GM10266 (cell line): ENCODE data around the gene ASIC1.

Experiments
- DNase-seq: peaks from one replicate; pipeline ENCODE4 v3.0.0; 2012; ENCODE audit errors: extremely low spot score
- TF ChIP-seq, protein P1 (sequence below): IDR thresholded peaks from 2 replicates; pipeline ENCODE4 v1.5.1; 2012; ENCODE audit warnings: mild to moderate bottlenecking, low read depth; ENCODE audit not compliant: control insufficient read depth, insufficient read depth; ENCODE audit errors: missing control alignments

The ASIC1 gene

DNA sequence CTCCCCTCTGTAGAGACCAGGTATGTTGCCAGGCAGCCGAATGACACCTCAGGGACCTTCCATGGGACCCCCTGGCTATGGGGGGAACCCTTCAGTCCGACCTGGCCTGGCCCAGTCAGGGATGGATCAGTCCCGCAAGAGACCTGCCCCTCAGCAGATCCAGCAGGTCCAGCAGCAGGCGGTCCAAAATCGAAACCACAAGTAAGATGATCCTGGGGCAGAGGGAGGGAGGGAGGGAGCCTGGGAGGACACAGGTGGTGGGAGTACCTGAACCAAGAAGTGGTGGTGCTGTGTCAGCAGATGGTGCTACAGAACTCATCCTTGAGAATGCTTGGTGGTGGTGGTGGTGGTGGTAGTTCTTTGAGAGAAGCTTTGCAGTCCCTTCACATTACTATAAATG, 28.8 kb downstream of the ASIC1 start:
- TF ChIP-seq, protein P1, sequence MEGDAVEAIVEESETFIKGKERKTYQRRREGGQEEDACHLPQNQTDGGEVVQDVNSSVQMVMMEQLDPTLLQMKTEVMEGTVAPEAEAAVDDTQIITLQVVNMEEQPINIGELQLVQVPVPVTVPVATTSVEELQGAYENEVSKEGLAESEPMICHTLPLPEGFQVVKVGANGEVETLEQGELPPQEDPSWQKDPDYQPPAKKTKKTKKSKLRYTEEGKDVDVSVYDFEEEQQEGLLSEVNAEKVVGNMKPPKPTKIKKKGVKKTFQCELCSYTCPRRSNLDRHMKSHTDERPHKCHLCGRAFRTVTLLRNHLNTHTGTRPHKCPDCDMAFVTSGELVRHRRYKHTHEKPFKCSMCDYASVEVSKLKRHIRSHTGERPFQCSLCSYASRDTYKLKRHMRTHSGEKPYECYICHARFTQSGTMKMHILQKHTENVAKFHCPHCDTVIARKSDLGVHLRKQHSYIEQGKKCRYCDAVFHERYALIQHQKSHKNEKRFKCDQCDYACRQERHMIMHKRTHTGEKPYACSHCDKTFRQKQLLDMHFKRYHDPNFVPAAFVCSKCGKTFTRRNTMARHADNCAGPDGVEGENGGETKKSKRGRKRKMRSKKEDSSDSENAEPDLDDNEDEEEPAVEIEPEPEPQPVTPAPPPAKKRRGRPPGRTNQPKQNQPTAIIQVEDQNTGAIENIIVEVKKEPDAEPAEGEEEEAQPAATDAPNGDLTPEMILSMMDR, result no peak
- no peak for DNase-seq

DNA sequence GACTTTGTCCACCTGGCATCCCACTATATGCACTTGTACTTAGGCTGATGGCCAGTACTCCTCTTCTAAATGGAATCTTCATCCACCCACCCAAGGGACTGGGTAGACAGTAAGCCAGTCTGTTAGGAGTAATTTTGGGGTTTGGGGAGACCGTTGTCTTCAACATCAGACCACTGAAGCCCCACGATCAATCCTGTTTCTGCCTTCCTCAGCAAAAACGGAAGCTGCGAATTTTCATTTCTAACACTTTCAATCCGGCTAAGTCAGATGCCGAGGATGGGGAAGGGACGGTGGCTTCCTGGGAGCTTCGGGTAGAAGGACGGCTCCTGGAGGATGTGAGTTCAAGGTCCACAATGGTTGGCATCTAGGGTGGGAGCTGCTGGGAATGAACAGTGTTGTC, 29.8 kb downstream of the ASIC1 start:
- TF ChIP-seq, protein P1, result no peak
- DNase-seq, result no peak

- TF ChIP-seq, protein P1, result no peak
- no peak for DNase-seq
Measured at GRCh38 chr12:50087995-50088394, 30.6 kb downstream of the ASIC1 start.

- peak; percentile 78 for DNase-seq
- TF ChIP-seq, protein P1, result peak; percentile 83
Measured at GRCh38 chr12:50088577-50089335, 31.4 kb downstream of the ASIC1 start.

DNA sequence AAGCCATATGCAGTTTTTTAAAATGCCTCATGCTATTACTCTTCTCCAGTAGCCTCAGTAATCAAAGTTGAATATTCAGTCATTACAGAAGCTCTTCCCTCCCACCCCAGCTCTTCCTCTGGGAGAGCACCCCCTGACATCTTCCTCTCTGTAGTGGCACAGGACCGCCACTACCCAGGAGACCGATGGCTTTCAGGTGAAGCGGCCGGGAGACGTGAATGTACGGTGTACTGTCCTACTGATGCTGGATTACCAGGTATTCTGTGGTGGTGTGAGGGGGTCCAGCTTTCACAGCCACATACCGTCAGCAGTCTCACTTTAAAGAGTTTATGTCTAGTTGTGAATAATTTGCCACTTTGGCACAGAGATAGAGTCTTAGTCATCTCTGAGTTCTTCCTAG, 32.3 kb downstream of the ASIC1 start:
- TF ChIP-seq, protein P1, result no peak
- DNase-seq, result no peak

- TF ChIP-seq, protein P1, result no peak
- no peak for DNase-seq
Measured at GRCh38 chr12:50090391-50090790, 33.0 kb downstream of the ASIC1 start.

GRCh38 chr12:50097952-50098351, 40.6 kb downstream of the ASIC1 start:
- DNase-seq, result no peak
- TF ChIP-seq, protein P1, result no peak
